ENCODE results near the gene HOXD8.
A peak's percentile ranks its signal among the peaks of the same experiment; 100 is the strongest.

Gene HOXD8

DNA sequence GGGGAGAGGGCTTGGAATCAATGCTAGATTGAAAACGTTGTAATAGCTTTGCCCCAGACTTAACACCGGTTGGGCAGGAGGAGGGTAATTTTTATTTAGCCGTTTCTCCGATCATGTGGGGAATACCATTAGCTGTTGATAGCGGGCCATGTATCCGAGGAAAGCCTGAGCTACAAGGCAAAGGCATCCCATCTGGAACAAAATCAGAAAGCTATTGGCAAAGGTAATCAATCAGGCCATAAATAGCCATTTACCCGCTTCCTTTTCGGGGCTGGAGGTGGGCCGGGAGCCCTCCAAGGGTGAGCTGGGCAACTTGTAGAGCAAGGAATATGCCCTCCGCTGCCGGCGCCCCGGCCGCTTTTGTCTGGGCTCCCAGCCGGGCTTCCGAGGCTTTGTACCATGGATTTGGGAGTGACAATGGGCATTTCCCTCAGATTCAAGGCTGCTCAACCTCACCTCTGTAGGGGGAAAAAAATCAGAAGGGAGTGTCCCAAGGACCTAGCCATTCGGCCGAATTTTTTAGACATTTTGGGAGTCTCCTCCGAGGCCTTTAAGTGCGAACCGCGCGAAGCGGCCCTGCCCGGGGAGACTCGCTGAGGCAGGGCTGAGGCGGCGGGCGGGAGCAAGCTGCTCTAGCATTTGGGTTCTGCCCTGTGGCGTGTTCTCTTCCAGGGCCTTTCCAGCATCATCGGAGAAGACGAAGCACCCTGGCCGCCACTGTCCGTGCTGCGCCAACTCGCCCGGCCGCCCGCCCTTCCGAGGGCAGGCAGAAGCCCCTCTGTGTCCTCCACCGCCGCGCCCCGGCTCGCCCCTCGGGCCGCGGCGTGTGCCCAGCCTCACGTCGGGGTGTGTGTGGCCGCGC is 8.1 kb upstream of the HOXD8 start:
- TF ChIP-seq, protein P1, sequence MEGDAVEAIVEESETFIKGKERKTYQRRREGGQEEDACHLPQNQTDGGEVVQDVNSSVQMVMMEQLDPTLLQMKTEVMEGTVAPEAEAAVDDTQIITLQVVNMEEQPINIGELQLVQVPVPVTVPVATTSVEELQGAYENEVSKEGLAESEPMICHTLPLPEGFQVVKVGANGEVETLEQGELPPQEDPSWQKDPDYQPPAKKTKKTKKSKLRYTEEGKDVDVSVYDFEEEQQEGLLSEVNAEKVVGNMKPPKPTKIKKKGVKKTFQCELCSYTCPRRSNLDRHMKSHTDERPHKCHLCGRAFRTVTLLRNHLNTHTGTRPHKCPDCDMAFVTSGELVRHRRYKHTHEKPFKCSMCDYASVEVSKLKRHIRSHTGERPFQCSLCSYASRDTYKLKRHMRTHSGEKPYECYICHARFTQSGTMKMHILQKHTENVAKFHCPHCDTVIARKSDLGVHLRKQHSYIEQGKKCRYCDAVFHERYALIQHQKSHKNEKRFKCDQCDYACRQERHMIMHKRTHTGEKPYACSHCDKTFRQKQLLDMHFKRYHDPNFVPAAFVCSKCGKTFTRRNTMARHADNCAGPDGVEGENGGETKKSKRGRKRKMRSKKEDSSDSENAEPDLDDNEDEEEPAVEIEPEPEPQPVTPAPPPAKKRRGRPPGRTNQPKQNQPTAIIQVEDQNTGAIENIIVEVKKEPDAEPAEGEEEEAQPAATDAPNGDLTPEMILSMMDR (IDR thresholded peaks at IDR 0.05; ENCODE audit: unreplicated experiment in 3 of 3), result no peak

DNA sequence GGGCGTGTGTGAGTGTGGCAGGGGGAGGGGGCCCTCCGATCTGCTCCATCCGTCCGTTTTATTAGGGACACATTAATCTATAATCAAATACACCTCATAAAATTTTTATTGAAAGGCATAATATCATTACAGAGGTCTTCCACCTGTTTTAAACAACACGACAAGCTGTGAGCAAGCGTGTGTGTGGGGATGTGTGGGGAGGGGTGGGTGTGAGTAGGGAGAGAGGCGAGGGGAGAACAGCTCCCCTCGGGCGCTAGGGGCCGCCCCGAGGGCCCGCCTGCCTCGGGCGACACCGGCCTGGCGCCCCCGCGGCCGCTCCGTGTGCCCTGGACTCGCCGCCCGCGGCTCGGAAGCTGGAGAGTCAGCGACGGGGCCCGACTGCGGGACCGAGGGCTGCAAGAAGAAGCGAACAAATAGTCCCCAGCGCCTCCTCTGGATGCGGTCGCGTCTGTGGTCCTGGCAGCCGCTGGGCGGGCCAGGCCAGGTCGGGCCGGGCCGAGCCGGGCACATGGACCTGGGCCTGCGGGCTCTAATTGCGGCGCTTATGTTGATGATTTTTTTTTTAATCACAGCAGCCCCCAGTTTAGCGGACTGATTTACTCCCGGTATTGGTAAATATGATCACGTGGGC is 7.3 kb upstream of the HOXD8 start:
- TF ChIP-seq, protein P1 (IDR thresholded peaks at IDR 0.05; ENCODE audit: unreplicated experiment in 3 of 3), result peak in 1 of 3 experiments; percentile 27
- peaks cover 73% of the 10 kb centered on the region for H3K27me3 Mint-ChIP-seq (ENCODE audit: low read depth)
- H3K27ac Mint-ChIP-seq, result peak overlapping the region; percentile 99
- H3K4me1 Mint-ChIP-seq, result peaks cover 52% of the 10 kb centered on the region
- no peaks in the 10 kb centered on the region for H3K9me3 Mint-ChIP-seq
- peaks cover 57% of the 10 kb centered on the region for H3K36me3 Mint-ChIP-seq (ENCODE audit: low read depth)
- H3K4me3 Mint-ChIP-seq, result peak overlapping the region; percentile 78 to 97 (median 96)

More for the DNA sequence above, 8.1 kb upstream of the HOXD8 start:
- no peaks in the 10 kb centered on the region for H3K9me3 Mint-ChIP-seq
- peak overlapping the region; percentile 99 for H3K27ac Mint-ChIP-seq
- peaks cover 80% of the 10 kb centered on the region for H3K27me3 Mint-ChIP-seq (ENCODE audit: low read depth)
- peak overlapping the region; percentile 78 to 91 (median 85) for H3K4me3 Mint-ChIP-seq
- peaks cover 65% of the 10 kb centered on the region for H3K36me3 Mint-ChIP-seq (ENCODE audit: low read depth)
- H3K4me1 Mint-ChIP-seq, result peaks cover 50% of the 10 kb centered on the region

DNA sequence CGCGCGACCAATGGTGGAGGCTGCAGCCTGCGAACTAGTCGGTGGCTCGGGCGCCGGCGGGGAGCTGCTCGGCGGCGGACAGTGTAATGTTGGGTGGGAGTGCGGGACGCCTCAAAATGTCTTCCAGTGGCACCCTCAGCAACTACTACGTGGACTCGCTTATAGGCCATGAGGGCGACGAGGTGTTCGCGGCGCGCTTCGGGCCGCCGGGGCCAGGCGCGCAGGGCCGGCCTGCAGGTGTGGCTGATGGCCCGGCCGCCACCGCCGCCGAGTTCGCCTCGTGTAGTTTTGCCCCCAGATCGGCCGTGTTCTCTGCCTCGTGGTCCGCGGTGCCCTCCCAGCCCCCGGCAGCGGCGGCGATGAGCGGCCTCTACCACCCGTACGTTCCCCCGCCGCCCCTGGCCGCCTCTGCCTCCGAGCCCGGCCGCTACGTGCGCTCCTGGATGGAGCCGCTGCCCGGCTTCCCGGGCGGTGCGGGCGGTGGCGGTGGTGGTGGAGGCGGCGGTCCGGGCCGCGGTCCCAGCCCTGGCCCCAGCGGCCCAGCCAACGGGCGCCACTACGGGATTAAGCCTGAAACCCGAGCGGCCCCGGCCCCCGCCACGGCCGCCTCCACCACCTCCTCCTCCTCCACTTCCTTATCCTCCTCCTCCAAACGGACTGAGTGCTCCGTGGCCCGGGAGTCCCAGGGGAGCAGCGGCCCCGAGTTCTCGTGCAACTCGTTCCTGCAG is 6.7 kb upstream of the HOXD8 start, which contains the start of gene HOXD9:
Gene HOXD9 (plus strand): TSS at position 37 of the 728 bp plus-strand sequence. CDS start 50 bp downstream, at position 87.
- Mint-ChIP-seq H3K36me3 (ENCODE audit: low read depth) (peaks cover 54% of the 10 kb centered on the region), H3K9me3 (no peaks in the 10 kb centered on the region), H3K4me3 (peak within 1 kb of the TSS; percentile 91 to 97 (median 96)), H3K4me1 (peaks cover 59% of the 10 kb centered on the region), H3K27me3 (ENCODE audit: low read depth) (peaks cover 66% of the 10 kb centered on the region), H3K27ac (peak within 1 kb of the TSS; percentile 99 to 100 (median 99))
- TF ChIP-seq, protein P1 (IDR thresholded peaks at IDR 0.05; ENCODE audit: unreplicated experiment in 3 of 3), result no peak

DNA sequence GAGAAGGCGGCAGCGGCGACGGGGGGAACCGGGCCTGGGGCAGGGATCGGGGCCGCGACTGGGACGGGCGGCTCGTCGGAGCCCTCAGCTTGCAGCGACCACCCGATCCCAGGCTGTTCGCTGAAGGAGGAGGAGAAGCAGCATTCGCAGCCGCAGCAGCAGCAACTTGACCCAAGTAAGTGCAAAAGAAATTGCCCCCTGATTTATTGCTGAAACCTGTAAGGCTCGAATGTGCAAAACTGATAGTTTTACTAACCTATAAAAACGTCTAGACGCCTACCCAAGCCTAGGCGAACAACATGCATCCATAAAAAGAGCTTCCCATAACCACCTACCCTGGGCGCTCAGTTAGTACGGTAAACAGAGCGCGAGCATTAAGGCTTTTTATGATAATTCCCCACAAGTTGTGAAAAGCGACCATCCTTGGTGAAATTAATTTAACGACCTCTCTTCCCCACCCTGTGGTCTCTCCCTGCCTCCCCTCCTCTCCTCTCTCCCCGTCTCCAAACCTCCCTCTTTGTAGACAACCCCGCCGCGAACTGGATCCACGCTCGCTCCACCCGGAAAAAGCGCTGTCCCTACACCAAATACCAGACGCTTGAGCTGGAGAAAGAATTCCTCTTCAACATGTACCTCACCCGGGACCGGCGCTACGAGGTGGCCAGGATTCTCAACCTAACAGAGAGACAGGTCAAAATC is 5.9 kb upstream of the HOXD8 start:
- peak overlapping the region; percentile 91 to 95 (median 92) for H3K4me3 Mint-ChIP-seq
- H3K27me3 Mint-ChIP-seq (ENCODE audit: low read depth), result peaks cover 66% of the 10 kb centered on the region
- H3K36me3 Mint-ChIP-seq (ENCODE audit: low read depth), result peaks cover 47% of the 10 kb centered on the region
- peak overlapping the region; percentile 99 to 100 (median 99) for H3K27ac Mint-ChIP-seq
- no peaks in the 10 kb centered on the region for H3K9me3 Mint-ChIP-seq
- TF ChIP-seq, protein P1 (IDR thresholded peaks at IDR 0.05; ENCODE audit: unreplicated experiment in 3 of 3), result no peak
- peaks cover 66% of the 10 kb centered on the region for H3K4me1 Mint-ChIP-seq

DNA sequence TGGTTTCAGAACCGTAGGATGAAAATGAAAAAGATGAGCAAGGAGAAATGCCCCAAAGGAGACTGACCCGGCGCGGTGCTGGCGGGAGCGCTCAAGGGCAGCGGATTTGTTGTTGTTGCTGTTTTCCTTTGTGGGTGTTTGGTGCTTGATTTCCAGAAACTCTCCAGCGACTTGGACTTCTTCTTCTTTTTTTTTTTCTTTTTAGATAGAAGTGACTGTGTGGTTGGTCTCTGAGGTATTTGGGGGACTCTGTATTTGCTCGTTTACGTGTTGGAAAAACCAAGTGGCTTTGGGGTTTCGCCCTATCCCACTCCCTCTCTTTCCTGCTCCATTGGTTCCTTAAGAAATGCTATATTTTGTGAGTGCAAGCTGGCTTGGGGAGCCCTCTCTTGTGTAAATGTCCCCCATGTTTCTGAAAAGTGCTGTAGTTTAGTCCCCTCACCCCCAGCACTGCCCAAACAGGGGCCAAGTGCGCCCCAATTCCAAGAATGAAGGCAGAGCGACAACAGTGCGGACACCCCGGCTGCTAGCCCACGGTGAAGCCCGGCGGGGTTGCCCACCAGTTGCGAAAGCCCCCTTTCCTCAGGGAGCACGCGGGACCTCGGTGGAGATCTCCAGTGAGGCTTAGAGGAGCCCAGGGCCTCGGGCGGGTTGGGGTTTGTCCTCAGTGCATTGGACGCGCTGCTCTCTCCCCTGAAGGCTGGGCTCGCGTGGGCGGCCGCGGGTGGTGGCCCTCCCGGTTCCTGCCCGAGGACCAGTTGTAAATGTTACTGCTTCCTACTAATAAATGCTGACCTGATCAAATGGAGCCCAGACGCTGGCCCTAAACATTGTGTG is 5.2 kb upstream of the HOXD8 start:
- Mint-ChIP-seq H3K4me1 (peaks cover 66% of the 10 kb centered on the region), H3K27ac (peak overlapping the region; percentile 99 to 100 (median 99)), H3K27me3 (ENCODE audit: low read depth) (peaks cover 61% of the 10 kb centered on the region), H3K4me3 (peak overlapping the region; percentile 91 to 95 (median 92)), H3K36me3 (ENCODE audit: low read depth) (peaks cover 41% of the 10 kb centered on the region), H3K9me3 (no peaks in the 10 kb centered on the region)
- TF ChIP-seq, protein P1 (IDR thresholded peaks at IDR 0.05; ENCODE audit: unreplicated experiment in 3 of 3), result no peak
